ENCODE measurements around the gene BSN.
"Not testable (repeated sequence)": the region's sequence is repeated elsewhere in the genome, so short reads cannot be mapped to it uniquely, and the experiment has no call there.

Gene BSN

GRCh38 chr3:49681543-49681942 is 127.3 kb downstream of the BSN start:
- DNase-seq (ENCODE audit: extremely low read depth, low read depth): no peak
- no peak overlapping the region for H3K4me3 ChIP-seq (replicated peaks; ENCODE audit: low read depth, low read length)
- no peak for TF ChIP-seq CTCF (IDR thresholded peaks at IDR 0.05; ENCODE audit: low read depth, low read length, missing control alignments)

GRCh38 chr3:49683162-49683561 is 128.9 kb downstream of the BSN start:
- no peak for DNase-seq (ENCODE audit: extremely low read depth, low read depth)
- TF ChIP-seq CTCF (IDR thresholded peaks at IDR 0.05; ENCODE audit: low read depth, low read length, missing control alignments): no peak

GRCh38 chr3:49684453-49684852 is 130.2 kb downstream of the BSN start:
- H3K4me3 ChIP-seq (replicated peaks; ENCODE audit: low read depth, low read length); DNase-seq (ENCODE audit: extremely low read depth, low read depth): not testable (repeated sequence)

More at GRCh38 chr3:49683162-49683561, 128.9 kb downstream of the BSN start:
- H3K4me3 ChIP-seq (replicated peaks; ENCODE audit: low read depth, low read length): no peak overlapping the region

- H3K4me3 ChIP-seq (replicated peaks; ENCODE audit: low read depth, low read length); DNase-seq (ENCODE audit: extremely low read depth, low read depth): not testable (repeated sequence)
These were observed 130.8 kb downstream of the BSN start for GRCh38 chr3:49685103-49685502.

- not testable (repeated sequence) for DNase-seq (ENCODE audit: extremely low read depth, low read depth); H3K4me3 ChIP-seq (replicated peaks; ENCODE audit: low read depth, low read length)
These were observed 131.6 kb downstream of the BSN start for GRCh38 chr3:49685846-49686245.

GRCh38 chr3:49686346-49686745 is 132.1 kb downstream of the BSN start:
- H3K4me3 ChIP-seq (replicated peaks; ENCODE audit: low read depth, low read length): peak overlapping the region; percentile 15
- not testable (repeated sequence) for DNase-seq (ENCODE audit: extremely low read depth, low read depth)

- DNase-seq (ENCODE audit: extremely low read depth, low read depth): not testable (repeated sequence)
- H3K4me3 ChIP-seq (replicated peaks; ENCODE audit: low read depth, low read length): peak overlapping the region; percentile 15
These were observed 132.6 kb downstream of the BSN start for GRCh38 chr3:49686769-49687423.

GRCh38 chr3:49687424-49687795 is 133.1 kb downstream of the BSN start:
- DNase-seq (ENCODE audit: extremely low read depth, low read depth); H3K4me3 ChIP-seq (replicated peaks; ENCODE audit: low read depth, low read length): not testable (repeated sequence)

- DNase-seq (ENCODE audit: extremely low read depth, low read depth): not testable (repeated sequence)
- peak overlapping the region; percentile 93 for H3K4me3 ChIP-seq (replicated peaks; ENCODE audit: low read depth, low read length)
These were observed 134.2 kb downstream of the BSN start for GRCh38 chr3:49688338-49689045.

- TF ChIP-seq CTCF (IDR thresholded peaks at IDR 0.05; ENCODE audit: low read depth, low read length, missing control alignments): peak; percentile 30
- DNase-seq (ENCODE audit: extremely low read depth, low read depth): peak; percentile 72
- peak within 1 kb of the TSS; percentile 93 for H3K4me3 ChIP-seq (replicated peaks; ENCODE audit: low read depth, low read length)
These were observed 135.0 kb downstream of the BSN start, which contains the start of the genes MST1 and RNF123 for GRCh38 chr3:49689046-49689907. MST1 (minus strand) TSS chr3:49689474; CDS start chr3:49688691, 783 bp downstream. RNF123 (plus strand) TSS chr3:49689557; CDS start chr3:49691166, 1,609 bp downstream.

GRCh38 chr3:49689908-49690624 is 135.8 kb downstream of the BSN start:
- not testable (repeated sequence) for DNase-seq (ENCODE audit: extremely low read depth, low read depth)
- H3K4me3 ChIP-seq (replicated peaks; ENCODE audit: low read depth, low read length): peak overlapping the region; percentile 93

GRCh38 chr3:49690856-49691255 is 136.6 kb downstream of the BSN start:
- peak overlapping the region; percentile 93 for H3K4me3 ChIP-seq (replicated peaks; ENCODE audit: low read depth, low read length)

GRCh38 chr3:49691481-49691880 is 137.2 kb downstream of the BSN start:
- not testable (repeated sequence) for DNase-seq (ENCODE audit: extremely low read depth, low read depth); H3K4me3 ChIP-seq (replicated peaks; ENCODE audit: low read depth, low read length)

More at GRCh38 chr3:49690856-49691255, 136.6 kb downstream of the BSN start:
- not testable (repeated sequence) for DNase-seq (ENCODE audit: extremely low read depth, low read depth)
